ENCODE measurements around the gene CTDP1. TPM values are rescaled to one million over a fixed set of nuclear protein-coding genes. Genes with fewer than 3 reads are reported as not detected.

CTDP1 gene
- total RNA-seq, 2 experiments from 2014 or later, result 28.0 to 29.1 TPM

GRCh38 chr18:79800371-79801180 is 121.0 kb downstream of the CTDP1 start:
- H3K4me1 Mint-ChIP-seq (ENCODE audit: low read depth), result peaks cover 9% of the 10 kb centered on the region
- no peak for DNase-seq
- H3K27ac Mint-ChIP-seq, result no peak overlapping the region
- no peaks in the 10 kb centered on the region for H3K9me3 Mint-ChIP-seq
- no peaks in the 10 kb centered on the region for H3K36me3 Mint-ChIP-seq (ENCODE audit: low read depth)
- no peak overlapping the region for H3K4me3 Mint-ChIP-seq
- intact Hi-C loops (cut with micrococcal nuclease), result no loop called here
- H3K27me3 Mint-ChIP-seq (ENCODE audit: low read depth), result peaks cover 27% of the 10 kb centered on the region
- CTCF ChIA-PET, result no interaction called here

GRCh38 chr18:79801217-79801616 is 121.6 kb downstream of the CTDP1 start:
- Mint-ChIP-seq H3K9me3 (no peaks in the 10 kb centered on the region), H3K4me1 (ENCODE audit: low read depth) (peaks cover 9% of the 10 kb centered on the region), H3K27me3 (ENCODE audit: low read depth) (peaks cover 27% of the 10 kb centered on the region), H3K4me3 (no peak overlapping the region), H3K36me3 (ENCODE audit: low read depth) (no peaks in the 10 kb centered on the region), H3K27ac (no peak overlapping the region)
- intact Hi-C loops (cut with micrococcal nuclease), result no loop called here
- CTCF ChIA-PET, result no interaction called here
- DNase-seq, result no peak

GRCh38 chr18:79801641-79802040 is 122.0 kb downstream of the CTDP1 start:
- DNase-seq, result no peak
- Mint-ChIP-seq H3K36me3 (ENCODE audit: low read depth) (no peaks in the 10 kb centered on the region), H3K9me3 (no peaks in the 10 kb centered on the region), H3K27ac (no peak overlapping the region), H3K4me1 (ENCODE audit: low read depth) (peaks cover 9% of the 10 kb centered on the region), H3K4me3 (no peak overlapping the region), H3K27me3 (ENCODE audit: low read depth) (peaks cover 23% of the 10 kb centered on the region)
- CTCF ChIA-PET, result no interaction called here
- intact Hi-C loops (cut with micrococcal nuclease), result no loop called here

GRCh38 chr18:79802298-79802697 is 122.7 kb downstream of the CTDP1 start:
- Mint-ChIP-seq H3K9me3 (no peaks in the 10 kb centered on the region), H3K4me3 (no peak overlapping the region), H3K27ac (no peak overlapping the region), H3K4me1 (ENCODE audit: low read depth) (peaks cover 7% of the 10 kb centered on the region), H3K36me3 (ENCODE audit: low read depth) (no peaks in the 10 kb centered on the region), H3K27me3 (ENCODE audit: low read depth) (peaks cover 17% of the 10 kb centered on the region)
- CTCF ChIA-PET, result no interaction called here
- intact Hi-C loops (cut with micrococcal nuclease), result no loop called here
- no peak for DNase-seq

GRCh38 chr18:79803611-79804051 is 124.0 kb downstream of the CTDP1 start:
- CTCF ChIA-PET, result no interaction called here
- no peak overlapping the region for H3K4me3 Mint-ChIP-seq
- H3K9me3 Mint-ChIP-seq, result no peaks in the 10 kb centered on the region
- H3K36me3 Mint-ChIP-seq (ENCODE audit: low read depth), result no peaks in the 10 kb centered on the region
- H3K27ac Mint-ChIP-seq, result no peak overlapping the region
- intact Hi-C loops (cut with micrococcal nuclease), result no loop called here
- H3K27me3 Mint-ChIP-seq (ENCODE audit: low read depth), result peaks cover 15% of the 10 kb centered on the region
- H3K4me1 Mint-ChIP-seq (ENCODE audit: low read depth), result peaks cover 6% of the 10 kb centered on the region
- DNase-seq, result no peak

Other genes with a start within 250 kb of the CTDP1 start
- not detected for gene KCNG2, start 118.1 kb downstream of the CTDP1 start, total RNA-seq

Measured in activated naive CD4-positive, alpha-beta T cell treated with anti-CD3 and anti-CD28 coated beads for 36 hours (primary cell).